ENCODE data around the gene THAP6.

THAP6 gene

DNA sequence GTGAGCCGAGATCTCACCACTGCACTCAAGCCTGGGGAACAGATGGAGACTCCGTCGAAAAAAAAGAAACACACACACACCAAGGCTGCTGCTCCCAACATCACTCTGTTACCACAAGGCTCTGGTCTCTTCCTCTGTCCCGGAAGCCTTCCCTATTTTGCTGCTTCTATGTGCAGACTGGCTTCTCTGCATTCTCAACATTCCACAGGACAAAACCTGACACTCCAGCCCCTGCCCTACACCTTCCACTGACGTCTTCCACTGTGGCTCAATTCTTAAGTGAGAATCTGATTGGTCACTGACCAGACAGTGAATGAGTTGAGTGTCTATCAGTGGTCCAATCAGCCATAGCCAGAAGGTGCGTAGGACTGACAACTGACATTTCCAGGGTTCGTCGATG lies 47.5 kb downstream of the THAP6 start:
- H3K4me3 ChIP-seq (ENCODE audit: low read length), result no peak overlapping the region
- no peak for DNase-seq (ENCODE audit: low read depth, low spot score)

DNA sequence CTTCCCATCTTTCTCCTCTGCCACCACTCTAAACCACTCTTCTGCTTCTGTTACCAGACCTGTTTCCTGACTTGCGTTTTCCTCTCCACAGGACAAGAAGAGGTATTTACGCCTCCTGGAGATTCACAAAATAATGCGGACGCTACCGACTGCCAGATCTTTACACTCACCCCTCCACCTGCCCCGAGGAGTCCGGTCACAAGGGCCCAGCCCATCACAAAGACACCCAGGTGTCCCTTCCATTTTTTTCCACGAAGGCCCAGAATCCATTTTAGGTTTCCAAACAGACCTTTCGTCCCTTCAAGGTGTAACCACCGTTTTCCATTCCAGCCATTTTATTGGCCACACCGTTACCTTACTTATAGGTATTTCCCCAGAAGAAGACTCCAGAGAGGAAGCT lies 49.8 kb downstream of the THAP6 start:
- no peak overlapping the region for H3K4me3 ChIP-seq (ENCODE audit: low read length)
- no peak for DNase-seq (ENCODE audit: low read depth, low spot score)

- H3K4me3 ChIP-seq (ENCODE audit: low read length), result no peak overlapping the region
- DNase-seq (ENCODE audit: low read depth, low spot score), result no peak
Measured at GRCh38 chr4:75565481-75565880, 51.2 kb downstream of the THAP6 start.

GRCh38 chr4:75566911-75567310 lies 52.6 kb downstream of the THAP6 start:
- H3K4me3 ChIP-seq (ENCODE audit: low read length), result no peak overlapping the region
- DNase-seq (ENCODE audit: low read depth, low spot score), result no peak

- DNase-seq (ENCODE audit: low read depth, low spot score), result no peak
Measured at GRCh38 chr4:75567725-75568124, 53.5 kb downstream of the THAP6 start.

More at GRCh38 chr4:75567725-75568124, 53.5 kb downstream of the THAP6 start:
- no peak overlapping the region for H3K4me3 ChIP-seq (ENCODE audit: low read length)

Measured in Jurkat, Clone E6-1 (cell line).